Effector memory CD4-positive, alpha-beta T cell (primary cell): ENCODE results near the gene KCNK4.

Experiments used
- DNase-seq, 3 donors: peaks; one replicate each; pipeline ENCODE4 v3.0.0-alpha.2; 2020
- H3K27ac ChIP-seq: 2 replicates; pipeline ENCODE4 v1.7.0; 2013; ENCODE audit warnings: mild to moderate bottlenecking, low read length, moderate library complexity; ENCODE audit not compliant: insufficient read depth, poor library complexity, severe bottlenecking
- H3K27me3 ChIP-seq: replicated peaks from 2 replicates; pipeline ENCODE4 v1.7.0; 2013; ENCODE audit warnings: mild to moderate bottlenecking, low read length; ENCODE audit not compliant: insufficient read depth, control insufficient read depth, poor library complexity, severe bottlenecking
- H3K36me3 ChIP-seq: 2 replicates; pipeline ENCODE4 v1.7.0; 2013; ENCODE audit warnings: mild to moderate bottlenecking, low read length, moderate library complexity; ENCODE audit not compliant: control insufficient read depth, insufficient read depth
- H3K4me1 ChIP-seq: 2 replicates; pipeline ENCODE4 v1.7.0; 2013; ENCODE audit warnings: low read length, mild to moderate bottlenecking; ENCODE audit not compliant: control insufficient read depth, insufficient read depth, poor library complexity, severe bottlenecking
- H3K4me3 ChIP-seq: 2 replicates; pipeline ENCODE4 v1.7.0; 2013; ENCODE audit warnings: low read length, low read depth, mild to moderate bottlenecking; ENCODE audit not compliant: insufficient read depth, poor library complexity, severe bottlenecking
- H3K9me3 ChIP-seq: 2 replicates; pipeline ENCODE4 v1.7.0; 2013; ENCODE audit warnings: mild to moderate bottlenecking, low read length, moderate library complexity; ENCODE audit not compliant: control insufficient read depth

The KCNK4 gene

GRCh38 chr11:64268893-64269539 lies 22.1 kb upstream of the KCNK4 start:
- DNase-seq: no peak
- Histone ChIP-seq H3K9me3 (no peaks in the 10 kb centered on the region), H3K27me3 (no peaks in the 10 kb centered on the region), H3K27ac (peak overlapping the region; percentile 98), H3K4me1 (peaks cover 12% of the 10 kb centered on the region), H3K4me3 (peak overlapping the region; percentile 61), H3K36me3 (peaks cover under 1% of the 10 kb centered on the region)

GRCh38 chr11:64269540-64270220 lies 21.4 kb upstream of the KCNK4 start:
- Histone ChIP-seq H3K4me1 (peaks cover 12% of the 10 kb centered on the region), H3K4me3 (peak overlapping the region; percentile 61), H3K27ac (peak overlapping the region; percentile 98), H3K9me3 (no peaks in the 10 kb centered on the region), H3K36me3 (no peaks in the 10 kb centered on the region), H3K27me3 (no peaks in the 10 kb centered on the region)
- peak; percentile 96 to 97 (median 97) for DNase-seq

- H3K9me3 ChIP-seq: no peaks in the 10 kb centered on the region
- H3K27ac ChIP-seq: no peak overlapping the region
- H3K4me3 ChIP-seq: no peak overlapping the region
- no peak for DNase-seq
- H3K27me3 ChIP-seq: no peaks in the 10 kb centered on the region
- peaks cover 4% of the 10 kb centered on the region for H3K36me3 ChIP-seq
- H3K4me1 ChIP-seq: peaks cover 5% of the 10 kb centered on the region
Observed at GRCh38 chr11:64275031-64275800, 15.9 kb upstream of the KCNK4 start.

GRCh38 chr11:64275841-64276240 lies 15.3 kb upstream of the KCNK4 start:
- no peaks in the 10 kb centered on the region for H3K27me3 ChIP-seq
- no peaks in the 10 kb centered on the region for H3K9me3 ChIP-seq
- H3K36me3 ChIP-seq: peaks cover 4% of the 10 kb centered on the region
- peaks cover 5% of the 10 kb centered on the region for H3K4me1 ChIP-seq
- H3K4me3 ChIP-seq: no peak overlapping the region
- DNase-seq: no peak
- H3K27ac ChIP-seq: no peak overlapping the region

GRCh38 chr11:64276653-64277431 lies 14.3 kb upstream of the KCNK4 start:
- Histone ChIP-seq H3K27ac (no peak overlapping the region), H3K4me3 (no peak overlapping the region), H3K27me3 (no peaks in the 10 kb centered on the region), H3K9me3 (no peaks in the 10 kb centered on the region), H3K36me3 (peaks cover 4% of the 10 kb centered on the region), H3K4me1 (peaks cover under 1% of the 10 kb centered on the region)
- DNase-seq: no peak

- Histone ChIP-seq H3K9me3 (no peaks in the 10 kb centered on the region), H3K4me1 (peaks cover under 1% of the 10 kb centered on the region), H3K4me3 (no peak overlapping the region), H3K27me3 (no peaks in the 10 kb centered on the region), H3K27ac (no peak overlapping the region), H3K36me3 (peaks cover 10% of the 10 kb centered on the region)
- no peak for DNase-seq
Observed at GRCh38 chr11:64278576-64279190, 12.4 kb upstream of the KCNK4 start.

GRCh38 chr11:64281957-64282770 lies 8.9 kb upstream of the KCNK4 start:
- H3K27me3 ChIP-seq: no peaks in the 10 kb centered on the region
- DNase-seq: no peak
- peaks cover 10% of the 10 kb centered on the region for H3K36me3 ChIP-seq
- H3K9me3 ChIP-seq: no peaks in the 10 kb centered on the region
- H3K4me3 ChIP-seq: no peak overlapping the region
- H3K27ac ChIP-seq: no peak overlapping the region
- H3K4me1 ChIP-seq: peaks cover 14% of the 10 kb centered on the region

- no peak overlapping the region for H3K27ac ChIP-seq
- DNase-seq: no peak
- H3K4me3 ChIP-seq: no peak overlapping the region
- H3K4me1 ChIP-seq: peaks cover 14% of the 10 kb centered on the region
- H3K9me3 ChIP-seq: no peaks in the 10 kb centered on the region
- H3K27me3 ChIP-seq: no peaks in the 10 kb centered on the region
- H3K36me3 ChIP-seq: peaks cover 6% of the 10 kb centered on the region
Observed at GRCh38 chr11:64283092-64283491, 8.0 kb upstream of the KCNK4 start.
